H1 (cell line): ENCODE data around the gene TFAP2D. TPM values are rescaled to one million over a fixed set of nuclear protein-coding genes. Genes with fewer than 3 reads are reported as not detected.

Experiments
- CTCF ChIA-PET: fragments of 300-600 bp; sonication (Branson Sonifier 250); formaldehyde crosslinking; loops from one replicate; lab custom pipeline; 2021; ENCODE audit not compliant: partially characterized antibody; lab: Charles Lee
- POLR2A ChIA-PET: fragments of 300-600 bp; sonication (Branson Sonifier 250); formaldehyde crosslinking; loops from one replicate; lab custom pipeline; 2021; ENCODE audit warnings: inconsistent platforms; ENCODE audit not compliant: partially characterized antibody; lab: Charles Lee
- DNase-seq, 2 experiments: peaks; one replicate each; pipeline versions ENCODE4 v3.0.0 to v3.0.0-alpha.2; 2010 to 2022; ENCODE audit warnings: low spot score in 2 of 2, low read depth in 1 of 2, mixed read lengths in 1 of 2
- FAIRE-seq: peaks from 2 replicates; lab custom pipeline; 2011; peaks lifted over from hg19 to GRCh38; lab: Jason Lieb, UNC
- H2AFZ ChIP-seq: 2 replicates; pipeline ENCODE4 v1.8.1; 2012; ENCODE audit warnings: low read length, inconsistent platforms
- H2AK5ac ChIP-seq: 2 replicates; pipeline ENCODE4 v1.6.1; 2013; ENCODE audit warnings: low read depth, low read length
- H2BK120ac ChIP-seq: replicated peaks from 2 replicates; pipeline ENCODE3; 2013; ENCODE audit warnings: low read depth, low read length, inconsistent platforms
- H2BK12ac ChIP-seq: 2 replicates; pipeline ENCODE4 v1.6.1; 2013; ENCODE audit warnings: low read depth, low read length
- H2BK15ac ChIP-seq: 2 replicates; pipeline ENCODE4 v1.6.1; 2013; ENCODE audit warnings: low read length
- H2BK20ac ChIP-seq: 2 replicates; pipeline ENCODE4 v1.6.1; 2013; ENCODE audit warnings: low read length
- H2BK5ac ChIP-seq: 2 replicates; pipeline ENCODE4 v1.6.1; 2013; ENCODE audit warnings: low read depth, low read length
- H3K14ac ChIP-seq: 2 replicates; pipeline ENCODE4 v1.6.1; 2013; ENCODE audit warnings: inconsistent platforms; ENCODE audit not compliant: insufficient read length
- H3K18ac ChIP-seq: 2 replicates; pipeline ENCODE4 v1.6.1; 2013; ENCODE audit warnings: low read length; ENCODE audit errors: extremely low read depth
- H3K23ac ChIP-seq: 2 replicates; pipeline ENCODE4 v1.6.1; 2013; ENCODE audit warnings: inconsistent platforms; ENCODE audit not compliant: insufficient read length
- H3K23me2 ChIP-seq: 2 replicates; pipeline ENCODE4 v1.6.1; 2013; ENCODE audit warnings: low read depth, low read length
- H3K27ac ChIP-seq: 2 replicates; pipeline ENCODE4 v1.6.1; 2011; ENCODE audit warnings: low read depth, low read length, inconsistent platforms
- H3K27me3 ChIP-seq, 4 experiments: replicated peaks in 1 of 4; 1 replicate in 1 of 4; 2 replicates in 3 of 4; pipeline versions ENCODE4 v1.6.1 to v1.8.1; 2011 to 2013; ENCODE audit warnings: low read length in 3 of 4, mild to moderate bottlenecking in 3 of 4, inconsistent platforms in 2 of 4, mixed read lengths in 2 of 4, moderate library complexity in 1 of 4; ENCODE audit not compliant: control insufficient read depth in 3 of 4, insufficient read depth in 3 of 4; ENCODE audit errors: extremely low read depth in 1 of 4
- H3K36me3 ChIP-seq, 4 experiments: 2 replicates each; pipeline versions ENCODE4 v1.6.1 to v1.8.1; 2011 to 2013; ENCODE audit warnings: mild to moderate bottlenecking in 4 of 4, low read length in 3 of 4, moderate library complexity in 2 of 4, control low read depth in 1 of 4, inconsistent platforms in 1 of 4; ENCODE audit not compliant: insufficient read depth in 4 of 4, control insufficient read depth in 2 of 4
- H3K4ac ChIP-seq: replicated peaks from 2 replicates; pipeline ENCODE3; 2013; ENCODE audit warnings: low read length, low read depth, mixed read lengths, inconsistent platforms; ENCODE audit not compliant: insufficient read length
- H3K4me1 ChIP-seq, 4 experiments: replicated peaks in 1 of 4; 1 replicate in 1 of 4; 2 replicates in 3 of 4; pipeline versions ENCODE4 v1.6.1 to v1.8.1; 2011 to 2013; ENCODE audit warnings: low read length in 3 of 4, inconsistent platforms in 2 of 4, mixed read lengths in 1 of 4; ENCODE audit not compliant: insufficient read depth in 4 of 4, control insufficient read depth in 3 of 4
- H3K4me2 ChIP-seq, 2 experiments: 2 replicates each; pipeline versions ENCODE4 v1.6.1 to v1.8.1; 2011 to 2013; ENCODE audit warnings: low read depth in 2 of 2, low read length in 2 of 2, control low read depth in 1 of 2, inconsistent platforms in 1 of 2, mild to moderate bottlenecking in 1 of 2; ENCODE audit not compliant: insufficient read depth in 1 of 2
- H3K4me3 ChIP-seq, 4 experiments: fragments of 200-600, 300-600 bp in 1 of 4; sonication (generic), shearing (Covaris generic), sonication (Bioruptor Twin) in 1 of 4; 2 replicates each; pipeline versions ENCODE4 v1.5.1 to v1.8.1; 2011 to 2016; ENCODE audit warnings: low read length in 4 of 4, low read depth in 3 of 4, control low read depth in 2 of 4, inconsistent platforms in 2 of 4, mild to moderate bottlenecking in 2 of 4, mixed read lengths in 1 of 4, moderate library complexity in 1 of 4; ENCODE audit not compliant: insufficient read depth in 2 of 4; ENCODE audit errors: extremely low read depth in 1 of 4
- H3K56ac ChIP-seq: replicated peaks from 2 replicates; pipeline ENCODE3; 2013; ENCODE audit warnings: low read depth, mild to moderate bottlenecking, mixed read lengths, low read length, inconsistent platforms; ENCODE audit not compliant: insufficient read length
- H3K79me1 ChIP-seq: 2 replicates; pipeline ENCODE4 v1.6.1; 2013; ENCODE audit warnings: low read depth, low read length, control low read depth
- H3K79me2 ChIP-seq, 2 experiments: 2 replicates each; pipeline versions ENCODE4 v1.6.1 to v1.8.1; 2012 to 2013; ENCODE audit warnings: low read length in 2 of 2, mild to moderate bottlenecking in 2 of 2, inconsistent platforms in 1 of 2; ENCODE audit not compliant: insufficient read depth in 2 of 2, control insufficient read depth in 1 of 2
- H3K9ac ChIP-seq, 4 experiments: replicated peaks in 1 of 4; 1 replicate in 1 of 4; 2 replicates in 3 of 4; pipeline versions ENCODE4 v1.6.1 to v1.8.1; 2011 to 2013; ENCODE audit warnings: low read depth in 3 of 4, low read length in 3 of 4, control low read depth in 2 of 4, mild to moderate bottlenecking in 2 of 4, moderate library complexity in 2 of 4, inconsistent platforms in 1 of 4; ENCODE audit errors: extremely low read depth in 1 of 4
- H3K9me3 ChIP-seq, 2 experiments: 2 replicates each; pipeline versions ENCODE4 v1.6.1 to v1.8.1; 2012 to 2013; ENCODE audit warnings: mild to moderate bottlenecking in 2 of 2, moderate library complexity in 2 of 2, control low read depth in 1 of 2, inconsistent platforms in 1 of 2, low read depth in 1 of 2, low read length in 1 of 2, mixed read lengths in 1 of 2; ENCODE audit not compliant: insufficient read depth in 2 of 2
- H4K20me1 ChIP-seq, 2 experiments: replicated peaks in 1 of 2; 2 replicates each; pipeline versions ENCODE3 to v1.8.1; 2011 to 2013; ENCODE audit warnings: inconsistent platforms in 2 of 2, low read length in 2 of 2, mild to moderate bottlenecking in 1 of 2; ENCODE audit not compliant: insufficient read depth in 2 of 2, control insufficient read depth in 1 of 2
- H4K5ac ChIP-seq: 2 replicates; pipeline ENCODE4 v1.6.1; 2013; ENCODE audit warnings: low read length, low read depth, mixed read lengths, inconsistent platforms; ENCODE audit not compliant: insufficient read length
- H4K8ac ChIP-seq: 2 replicates; pipeline ENCODE4 v1.8.0; 2013; ENCODE audit warnings: mild to moderate bottlenecking, moderate library complexity, low read length, inconsistent platforms; ENCODE audit not compliant: insufficient read depth; ENCODE audit errors: extremely low read depth
- H4K91ac ChIP-seq: replicated peaks from 2 replicates; pipeline ENCODE3; 2013; ENCODE audit warnings: low read length, mixed read lengths, inconsistent platforms; ENCODE audit not compliant: insufficient read length
- CHD1 ChIP-seq: IDR thresholded peaks from 2 replicates; pipeline ENCODE4 v1.6.1; 2012; ENCODE audit warnings: low read depth, low read length, improper control_type of control experiment
- E2F6 ChIP-seq: IDR thresholded peaks from 2 replicates; pipeline ENCODE4 v1.6.1; 2012; ENCODE audit warnings: inconsistent platforms
- EP300 ChIP-seq, 2 experiments: IDR thresholded peaks; 1 replicate in 1 of 2; 2 replicates in 1 of 2; pipeline ENCODE4 v1.6.1; 2011 to 2012; ENCODE audit warnings: low read depth in 2 of 2, low read length in 2 of 2, mild to moderate bottlenecking in 2 of 2, borderline replicate concordance in 1 of 2, inconsistent platforms in 1 of 2, moderate library complexity in 1 of 2
- EZH2 ChIP-seq: fragments of 200-600 bp; sonication (generic); IDR thresholded peaks from 2 replicates; pipeline ENCODE4 v1.7.1; 2012; ENCODE audit warnings: low read depth, mild to moderate bottlenecking, moderate library complexity, low read length, inconsistent platforms; ENCODE audit not compliant: severe bottlenecking
- POU5F1 ChIP-seq: IDR thresholded peaks from 2 replicates; pipeline ENCODE4 v1.6.1; 2011; ENCODE audit warnings: low read depth, mild to moderate bottlenecking, low read length, moderate library complexity
- RFX5 ChIP-seq: IDR thresholded peaks from 2 replicates; pipeline ENCODE4 v1.6.1; 2011; ENCODE audit warnings: low read depth, low read length, improper control_type of control experiment, borderline replicate concordance
- RNF2 ChIP-seq: fragments of 200-900, 300-1000 bp; sonication (generic); IDR thresholded peaks from 2 replicates; pipeline ENCODE4 v1.7.1; 2016; ENCODE audit warnings: borderline replicate concordance, low read depth, mild to moderate bottlenecking, antibody characterized with exemption, low read length; ENCODE audit not compliant: poor library complexity, severe bottlenecking; ENCODE audit errors: missing control alignments
- SAP30 ChIP-seq: fragments of 300-600 bp; sonication (generic); IDR thresholded peaks from 2 replicates; pipeline ENCODE4 v1.7.1; 2012; ENCODE audit warnings: low read length, moderate library complexity, mild to moderate bottlenecking, inconsistent platforms; ENCODE audit not compliant: insufficient read depth, insufficient replicate concordance
- SP1 ChIP-seq: IDR thresholded peaks from 2 replicates; pipeline ENCODE4 v1.6.1; 2011; ENCODE audit warnings: low read depth, low read length
- SP4 ChIP-seq: IDR thresholded peaks from 2 replicates; pipeline ENCODE4 v1.6.1; 2012; ENCODE audit warnings: low read length, inconsistent platforms
- TBP ChIP-seq: IDR thresholded peaks from 2 replicates; pipeline ENCODE4 v1.6.1; 2011; ENCODE audit warnings: low read depth, low read length, improper control_type of control experiment
- YY1 ChIP-seq: IDR thresholded peaks from 2 replicates; pipeline ENCODE4 v1.6.1; 2011; ENCODE audit warnings: low read depth, mild to moderate bottlenecking, low read length
- ZNF274 ChIP-seq: IDR thresholded peaks from 2 replicates; pipeline ENCODE4 v1.7.0; 2012; ENCODE audit warnings: low read length, borderline replicate concordance; ENCODE audit errors: extremely low read depth
- WGBS, 2 experiments: shearing (Covaris generic) in 1 of 2; methylation state at CpG; one replicate each; pipeline versions ENCODE4 v1.1.6 to v1.1.7; 2013 to 2015; ENCODE audit warnings: low lambda C conversion rate in 2 of 2, mixed read lengths in 2 of 2, inconsistent platforms in 1 of 2, low coverage in 1 of 2, missing lambda C conversion rate in 1 of 2; ENCODE audit not compliant: insufficient replicate concordance in 2 of 2, insufficient coverage in 1 of 2, insufficient read length in 1 of 2; ENCODE audit errors: extremely low coverage in 1 of 2, missing lambda C conversion rate in 1 of 2; 5-methylcytosine and 5-hydroxymethylcytosine counted together
- polyA plus RNA-seq, 7 experiments: library from polyadenylated mRNA; depleted of rRNA in 3 of 7; stranded (reverse) in 5 of 7; unstranded in 2 of 7; fragments of >200 nt in 5 of 7; fragments of 200-250 nt in 2 of 7; gene quantifications; 1 replicate in 5 of 7; 2 replicates in 1 of 7; 4 replicates in 1 of 7; pipeline versions ENCODE4 v1.2.1 to v1.2.3, GENCODE V29; 2011 to 2013; ENCODE audit warnings: missing spikeins in 2 of 7, mixed read lengths in 2 of 7
- total RNA-seq: library from RNA; stranded (reverse); fragmentation: NEBNext Ultra II Directional; extraction: Animal tissue kit (Norgen Biotek cat#: 25700); gene quantifications from 2 replicates; pipeline ENCODE4 v1.2.1, GENCODE V29; 2021

Gene TFAP2D
- total and polyA plus RNA-seq, 2 of the 8 experiments (the other 6 are each of a cell fraction or from before 2014, with no cell fraction given) = not detected

DNA sequence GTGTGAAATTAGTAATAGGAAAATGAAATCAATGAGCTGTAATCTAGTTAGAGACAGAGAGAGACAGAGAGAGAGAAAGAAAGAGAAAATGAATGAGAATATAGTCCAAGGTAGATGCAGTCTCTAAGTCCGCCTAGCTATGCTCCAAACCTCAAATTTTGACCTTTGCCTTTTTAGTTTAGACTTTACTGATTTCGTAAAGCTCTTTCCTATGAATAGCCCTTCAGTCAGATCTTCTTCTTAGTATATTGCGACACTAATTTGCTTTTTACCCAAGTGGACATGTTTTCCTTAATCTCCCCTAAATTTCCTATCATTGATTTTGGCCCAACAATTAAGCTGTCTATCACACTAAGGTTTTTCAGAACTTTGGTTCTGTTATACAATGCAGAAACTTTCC is 49.5 kb downstream of the TFAP2D start:
- Histone ChIP-seq H4K8ac (no peak overlapping the region), H3K4me1 (peaks cover 0 to 8% (median 2%) of the 10 kb centered on the region in 4 experiments; a peak in 4 of 7 replicates), H4K5ac (no peak overlapping the region), H3K27ac (no peak overlapping the region), H2BK12ac (no peak overlapping the region), H3K4me3 (peak overlapping the region in 1 of 4 experiments; percentile 12; a peak in 1 of 8 replicates), H3K18ac (no peak overlapping the region), H3K23me2 (no peaks in the 10 kb centered on the region), H3K36me3 (no peaks in the 10 kb centered on the region), H3K4ac (no peak overlapping the region), H3K9ac (no peak overlapping the region), H4K91ac (no peak overlapping the region), H2BK5ac (no peak overlapping the region), H3K27me3 (no peaks in the 10 kb centered on the region), H3K9me3 (no peaks in the 10 kb centered on the region), H2BK120ac (no peak overlapping the region), H2AK5ac (no peak overlapping the region), H2AFZ (no peak overlapping the region), H3K79me1 (no peaks in the 10 kb centered on the region), H3K56ac (no peak overlapping the region), H2BK20ac (no peak overlapping the region), H3K4me2 (peak overlapping the region in 1 of 2 experiments; percentile 29; a peak in 1 of 4 replicates), H3K23ac (no peak overlapping the region), H4K20me1 (no peaks in the 10 kb centered on the region), H3K79me2 (no peaks in the 10 kb centered on the region), H3K14ac (no peak overlapping the region), H2BK15ac (no peak overlapping the region)
- CTCF ChIA-PET = interaction anchor here (0.6 to 2.7 kb wide), 4 partner anchors 11 to 263 kb away, joined by 3 to 10 read pairs (median 4); no protein-coding TSS in a partner anchor
- WGBS, 2 experiments = 91% methylated on average over 3 of the region's 3 CpGs; no CpG with 5 or more reads in 1 of the 2 experiments
- FAIRE-seq (no peak), DNase-seq (no peak)
- POLR2A ChIA-PET = no interaction called here
- TF ChIP-seq SP4 = no peak
- TF ChIP-seq SAP30 = no peak
- TF ChIP-seq RFX5 = no peak
- no peak for TF ChIP-seq SP1
- no peak for TF ChIP-seq ZNF274
- no peak for TF ChIP-seq POU5F1
- no peak for TF ChIP-seq EP300 (IDR thresholded peaks at IDR 0.05; ENCODE audit: borderline replicate concordance in 1 of 2, low read depth in 2 of 2, low read length in 2 of 2)
- TF ChIP-seq E2F6 = no peak
- no peak for TF ChIP-seq TBP
- no peak for TF ChIP-seq RNF2
- TF ChIP-seq CHD1 = no peak
- no peak for TF ChIP-seq YY1
- TF ChIP-seq EZH2 = no peak
